Natural killer cell treated with Interleukin-12 subunit alpha and Interleukin-12 subunit beta and Interleukin-15 and Interleukin-18, amount 100 ng/mL, for 72 hours (primary cell): Measurements from ENCODE around the gene HS2ST1. TPM values are rescaled to one million over a fixed set of nuclear protein-coding genes. Genes with fewer than 3 reads are reported as not detected.

Experiments
- ATAC-seq, 2 donors: fragments of 150-1000 bp; cut with Tn5 transposase in 1 of 2; sonication (Bioruptor Pico), chemical (Tn5 transposase) in 1 of 2; 2 replicates each; pipeline ENCODE4 v1.10.0; 2021
- DNase-seq: peaks from one replicate; pipeline ENCODE4 v3.0.0; 2022; ENCODE audit warnings: low spot score
- H3K27ac Mint-ChIP-seq, 2 donors: 1 replicate in 1 of 2; 2 replicates in 1 of 2; pipeline ENCODE4 v1.8.0; 2022; ENCODE audit warnings: mixed read lengths in 2 of 2, mild to moderate bottlenecking in 1 of 2, moderate library complexity in 1 of 2
- H3K27me3 Mint-ChIP-seq, 2 donors: 1 replicate in 1 of 2; 2 replicates in 1 of 2; pipeline ENCODE4 v1.8.0; 2022; ENCODE audit warnings: mixed read lengths in 2 of 2
- H3K36me3 Mint-ChIP-seq: one replicate; pipeline ENCODE4 v1.8.0; 2022; ENCODE audit warnings: mixed read lengths
- H3K4me1 Mint-ChIP-seq, 2 donors: 1 replicate in 1 of 2; 2 replicates in 1 of 2; pipeline ENCODE4 v1.8.0; 2022; ENCODE audit warnings: low read depth in 2 of 2, mixed read lengths in 2 of 2, mild to moderate bottlenecking in 1 of 2
- H3K4me3 Mint-ChIP-seq: one replicate; pipeline ENCODE4 v1.8.0; 2022; ENCODE audit warnings: mixed read lengths
- H3K9me3 Mint-ChIP-seq: 2 replicates; pipeline ENCODE4 v1.8.0; 2022; ENCODE audit warnings: mixed read lengths
- total RNA-seq, 2 donors: library from RNA; stranded (reverse); gene quantifications; one replicate each; pipeline ENCODE4 v1.2.3, GENCODE V29; 2022

The HS2ST1 gene
- total RNA-seq, 2 donors from 2014 or later, result 15.1 to 24.5 TPM

- Mint-ChIP-seq H3K9me3 (no peaks in the 10 kb centered on the region), H3K36me3 (no peaks in the 10 kb centered on the region), H3K27ac (no peak overlapping the region), H3K4me1 (no peaks in the 10 kb centered on the region), H3K4me3 (no peak overlapping the region), H3K27me3 (no peaks in the 10 kb centered on the region)
- ATAC-seq (no peak), DNase-seq (no peak)
These were observed 197.4 kb downstream of the HS2ST1 start for GRCh38 chr1:87111659-87112371.

GRCh38 chr1:87113313-87113712 lies 198.9 kb downstream of the HS2ST1 start:
- H3K9me3 Mint-ChIP-seq, result no peaks in the 10 kb centered on the region
- no peaks in the 10 kb centered on the region for H3K36me3 Mint-ChIP-seq
- no peak overlapping the region for H3K27ac Mint-ChIP-seq
- DNase-seq, result no peak
- ATAC-seq, result no peak
- no peak overlapping the region for H3K4me3 Mint-ChIP-seq
- no peaks in the 10 kb centered on the region for H3K27me3 Mint-ChIP-seq
- no peaks in the 10 kb centered on the region for H3K4me1 Mint-ChIP-seq

GRCh38 chr1:87115317-87115890 lies 201.0 kb downstream of the HS2ST1 start:
- no peaks in the 10 kb centered on the region for H3K27me3 Mint-ChIP-seq
- no peak overlapping the region for H3K4me3 Mint-ChIP-seq
- H3K27ac Mint-ChIP-seq, result no peak overlapping the region
- ATAC-seq (no peak), DNase-seq (no peak)
- H3K36me3 Mint-ChIP-seq, result no peaks in the 10 kb centered on the region
- no peaks in the 10 kb centered on the region for H3K4me1 Mint-ChIP-seq
- H3K9me3 Mint-ChIP-seq, result no peaks in the 10 kb centered on the region

- Mint-ChIP-seq H3K27ac (no peak overlapping the region), H3K36me3 (no peaks in the 10 kb centered on the region), H3K27me3 (no peaks in the 10 kb centered on the region), H3K9me3 (no peaks in the 10 kb centered on the region), H3K4me3 (no peak overlapping the region), H3K4me1 (peaks cover 0 to 2% of the 10 kb centered on the region in 2 donors)
- DNase-seq (no peak), ATAC-seq (no peak)
These were observed 201.5 kb downstream of the HS2ST1 start for GRCh38 chr1:87115891-87116290.

- Mint-ChIP-seq H3K9me3 (no peaks in the 10 kb centered on the region), H3K4me3 (no peak overlapping the region), H3K4me1 (peaks cover 0 to 4% of the 10 kb centered on the region in 2 donors), H3K27ac (no peak overlapping the region), H3K27me3 (no peaks in the 10 kb centered on the region), H3K36me3 (no peaks in the 10 kb centered on the region)
- ATAC-seq (no peak), DNase-seq (no peak)
These were observed 203.4 kb downstream of the HS2ST1 start for GRCh38 chr1:87117761-87118368.

- H3K27me3 Mint-ChIP-seq, result peaks cover 0 to 4% of the 10 kb centered on the region in 2 donors
- no peak overlapping the region for H3K27ac Mint-ChIP-seq
- H3K4me1 Mint-ChIP-seq, result peaks cover 0 to 4% of the 10 kb centered on the region in 2 donors
- ATAC-seq, result peak in 1 of 2 donors; percentile 43
- no peaks in the 10 kb centered on the region for H3K36me3 Mint-ChIP-seq
- DNase-seq, result no peak
- H3K4me3 Mint-ChIP-seq, result no peak overlapping the region
- H3K9me3 Mint-ChIP-seq, result no peaks in the 10 kb centered on the region
These were observed 205.2 kb downstream of the HS2ST1 start for GRCh38 chr1:87119541-87120140.

- Mint-ChIP-seq H3K9me3 (no peaks in the 10 kb centered on the region), H3K36me3 (no peaks in the 10 kb centered on the region), H3K4me3 (no peak overlapping the region), H3K27me3 (peaks cover 0 to 4% of the 10 kb centered on the region in 2 donors), H3K4me1 (peaks cover 0 to 4% of the 10 kb centered on the region in 2 donors), H3K27ac (no peak overlapping the region)
- DNase-seq (no peak), ATAC-seq (no peak)
These were observed 206.3 kb downstream of the HS2ST1 start for GRCh38 chr1:87120779-87121178.

GRCh38 chr1:87121711-87122163 lies 207.3 kb downstream of the HS2ST1 start:
- Mint-ChIP-seq H3K27ac (no peak overlapping the region), H3K36me3 (no peaks in the 10 kb centered on the region), H3K27me3 (peaks cover 0 to 4% of the 10 kb centered on the region in 2 donors), H3K4me1 (peaks cover 0 to 4% of the 10 kb centered on the region in 2 donors), H3K9me3 (no peaks in the 10 kb centered on the region), H3K4me3 (no peak overlapping the region)
- ATAC-seq (no peak), DNase-seq (no peak)

- H3K36me3 Mint-ChIP-seq, result no peaks in the 10 kb centered on the region
- ATAC-seq (no peak), DNase-seq (no peak)
- H3K27me3 Mint-ChIP-seq, result peaks cover 0 to 4% of the 10 kb centered on the region in 2 donors
- peaks cover 0 to 4% of the 10 kb centered on the region in 2 donors for H3K4me1 Mint-ChIP-seq
- H3K27ac Mint-ChIP-seq, result no peak overlapping the region
- H3K4me3 Mint-ChIP-seq, result no peak overlapping the region
- no peaks in the 10 kb centered on the region for H3K9me3 Mint-ChIP-seq
These were observed 207.8 kb downstream of the HS2ST1 start for GRCh38 chr1:87122243-87122642.

GRCh38 chr1:87123610-87124009 lies 209.2 kb downstream of the HS2ST1 start:
- peaks cover 0 to 4% of the 10 kb centered on the region in 2 donors for H3K27me3 Mint-ChIP-seq
- H3K36me3 Mint-ChIP-seq, result no peaks in the 10 kb centered on the region
- DNase-seq, result no peak
- no peak overlapping the region for H3K4me3 Mint-ChIP-seq
- H3K27ac Mint-ChIP-seq, result no peak overlapping the region
- H3K9me3 Mint-ChIP-seq, result no peaks in the 10 kb centered on the region
- peaks cover 0 to 4% of the 10 kb centered on the region in 2 donors for H3K4me1 Mint-ChIP-seq
- no peak for ATAC-seq

- H3K27ac Mint-ChIP-seq, result no peak overlapping the region
- no peak overlapping the region for H3K4me3 Mint-ChIP-seq
- peaks cover 0 to 5% of the 10 kb centered on the region in 2 donors for H3K4me1 Mint-ChIP-seq
- ATAC-seq (no peak), DNase-seq (no peak)
- no peaks in the 10 kb centered on the region for H3K36me3 Mint-ChIP-seq
- no peaks in the 10 kb centered on the region for H3K9me3 Mint-ChIP-seq
- H3K27me3 Mint-ChIP-seq, result peaks cover 0 to 6% of the 10 kb centered on the region in 2 donors
These were observed 212.6 kb downstream of the HS2ST1 start for GRCh38 chr1:87126886-87127505.

- Mint-ChIP-seq H3K27me3 (peaks cover 0 to 7% of the 10 kb centered on the region in 2 donors), H3K27ac (no peak overlapping the region), H3K4me3 (no peak overlapping the region), H3K9me3 (no peaks in the 10 kb centered on the region), H3K4me1 (peaks cover 0 to 7% of the 10 kb centered on the region in 2 donors), H3K36me3 (no peaks in the 10 kb centered on the region)
- ATAC-seq, result no peak
- DNase-seq, result no peak
These were observed 213.1 kb downstream of the HS2ST1 start for GRCh38 chr1:87127581-87127980.

- ATAC-seq, result no peak
- no peak overlapping the region for H3K27ac Mint-ChIP-seq
- H3K9me3 Mint-ChIP-seq, result no peaks in the 10 kb centered on the region
- H3K36me3 Mint-ChIP-seq, result no peaks in the 10 kb centered on the region
- no peak for DNase-seq
- H3K4me1 Mint-ChIP-seq, result peaks cover 0 to 9% of the 10 kb centered on the region in 2 donors
- no peak overlapping the region for H3K4me3 Mint-ChIP-seq
- H3K27me3 Mint-ChIP-seq, result peaks cover 3 to 12% of the 10 kb centered on the region in 2 donors
These were observed 214.6 kb downstream of the HS2ST1 start for GRCh38 chr1:87129038-87129437.
